Fibroblast of skin of abdomen (primary cell): ENCODE results near the gene CD302. TPM values are rescaled to one million over a fixed set of nuclear protein-coding genes. Genes with fewer than 3 reads are reported as not detected.
"Not testable (repeated sequence)": the region's sequence is repeated elsewhere in the genome, so short reads cannot be mapped to it uniquely, and the experiment has no call there.

ENCODE experiments used
- DNase-seq: peaks from one replicate; pipeline ENCODE4 v3.0.0-alpha.2; 2013
- polyA plus RNA-seq, 2 experiments: library from polyadenylated mRNA; unstranded; fragments of 120-200 nt; gene quantifications; one replicate each; pipeline ENCODE4 v1.2.1, GENCODE V29; 2013; ENCODE audit not compliant: insufficient read length in 2 of 2

The CD302 gene, protein sequence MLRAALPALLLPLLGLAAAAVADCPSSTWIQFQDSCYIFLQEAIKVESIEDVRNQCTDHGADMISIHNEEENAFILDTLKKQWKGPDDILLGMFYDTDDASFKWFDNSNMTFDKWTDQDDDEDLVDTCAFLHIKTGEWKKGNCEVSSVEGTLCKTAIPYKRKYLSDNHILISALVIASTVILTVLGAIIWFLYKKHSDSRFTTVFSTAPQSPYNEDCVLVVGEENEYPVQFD
- 8.7 TPM for polyA plus RNA-seq (2013, experiment 1 of 2; ENCODE audit: insufficient read length)
- polyA plus RNA-seq (2013, experiment 2 of 2; ENCODE audit: insufficient read length) = 9.3 TPM

DNA sequence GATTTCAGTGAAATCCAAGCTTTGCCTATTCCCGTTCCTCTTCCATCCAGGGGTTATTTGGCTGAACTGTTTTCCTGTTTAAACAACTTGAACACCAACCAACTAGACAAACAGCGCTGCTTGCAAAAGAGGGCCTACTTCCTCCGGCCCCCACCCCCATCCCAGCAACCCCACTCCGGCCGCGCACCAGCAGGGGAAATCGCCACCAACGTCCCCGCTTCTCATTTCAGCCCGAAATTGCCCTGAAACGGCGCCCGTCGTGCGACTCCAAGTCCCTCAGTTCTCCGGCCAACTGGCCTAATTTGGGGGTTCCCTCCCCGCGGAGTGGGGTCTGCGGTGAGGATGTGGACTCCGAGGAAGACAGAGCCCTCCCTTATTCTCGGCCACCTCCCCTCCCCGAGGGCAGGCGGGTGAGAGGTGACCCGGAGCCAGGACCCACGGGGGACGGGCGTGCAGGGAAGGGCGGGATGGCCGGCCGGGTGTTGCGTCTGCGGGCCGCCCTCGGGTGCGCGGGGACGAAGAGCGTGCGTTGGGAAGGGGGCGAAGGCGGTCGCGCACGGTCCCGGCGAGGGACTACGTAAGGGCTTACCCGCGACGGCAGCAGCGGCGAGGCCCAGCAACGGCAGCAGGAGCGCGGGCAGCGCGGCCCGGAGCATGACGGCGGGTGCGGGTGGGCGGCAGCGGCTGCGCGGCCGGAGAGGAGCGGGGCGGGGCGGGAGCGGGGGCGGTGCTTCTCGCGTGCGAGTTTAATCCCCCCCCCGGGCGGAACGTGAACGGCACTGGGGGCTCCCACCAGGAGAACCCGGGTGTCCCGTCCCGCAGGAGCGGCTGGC lies at the start of gene CD302:
TSS of gene CD302 (minus strand) at position 666 of the 833 bp plus-strand sequence. CDS start at position 656, 10 bp downstream.
- peak; percentile 42 for DNase-seq

DNA sequence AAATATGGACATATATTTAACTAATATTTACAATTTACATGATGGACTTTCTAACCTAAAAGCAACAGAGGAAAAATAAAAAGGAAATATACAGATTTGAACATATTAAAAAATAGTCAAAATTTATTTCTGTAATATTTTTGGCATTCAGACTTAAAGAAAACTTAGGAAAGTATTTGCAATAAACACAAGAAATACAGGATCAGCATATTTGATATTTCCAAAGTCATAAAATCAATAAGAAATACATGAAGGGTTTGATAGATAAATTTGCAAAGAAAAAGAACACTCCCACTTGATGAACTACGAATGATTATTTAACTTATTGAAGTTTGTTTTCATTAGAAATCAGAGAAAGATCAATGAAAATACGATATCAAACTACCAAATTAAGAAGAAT lies 48.6 kb upstream of the CD302 start:
- DNase-seq = no peak

DNA sequence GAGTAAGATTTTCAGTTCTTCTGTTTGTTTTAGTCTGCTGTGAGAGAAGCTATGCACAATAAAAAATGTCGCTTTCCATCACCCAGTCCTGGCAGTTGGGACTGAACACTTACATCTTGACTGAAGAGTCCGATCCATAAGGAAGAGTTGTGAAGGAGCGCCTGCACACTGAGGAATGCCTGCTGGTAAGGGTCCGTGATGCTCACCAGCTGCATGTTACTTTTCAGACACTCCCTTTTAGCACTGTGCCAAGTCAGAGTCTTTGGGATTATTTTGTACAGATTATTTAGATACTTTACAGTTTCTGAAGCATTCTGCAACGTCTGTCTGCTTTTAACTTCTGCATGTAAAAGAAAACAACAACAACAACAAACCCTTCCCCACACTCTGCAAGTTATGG lies 42.6 kb upstream of the CD302 start:
- no peak for DNase-seq

DNA sequence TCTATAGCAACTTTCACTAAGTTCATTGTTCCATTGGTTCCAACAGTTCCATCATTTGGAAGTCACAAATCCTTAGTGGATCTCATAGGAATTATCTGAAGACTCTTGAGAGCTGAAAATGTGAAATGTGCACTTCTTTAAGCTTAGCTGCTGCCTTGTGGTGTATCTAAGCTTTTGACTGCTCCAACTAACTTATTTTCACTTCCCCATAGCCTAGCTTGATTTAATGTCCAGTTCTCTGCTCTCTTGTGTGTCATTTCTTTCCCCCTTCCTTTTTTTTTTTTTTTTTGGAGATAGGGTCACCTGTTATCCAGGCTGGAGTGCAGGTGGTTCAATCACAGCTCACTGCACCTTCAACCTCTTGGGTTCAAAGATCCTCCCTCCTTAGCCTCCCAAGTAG lies 34.9 kb upstream of the CD302 start:
- DNase-seq = no peak

DNA sequence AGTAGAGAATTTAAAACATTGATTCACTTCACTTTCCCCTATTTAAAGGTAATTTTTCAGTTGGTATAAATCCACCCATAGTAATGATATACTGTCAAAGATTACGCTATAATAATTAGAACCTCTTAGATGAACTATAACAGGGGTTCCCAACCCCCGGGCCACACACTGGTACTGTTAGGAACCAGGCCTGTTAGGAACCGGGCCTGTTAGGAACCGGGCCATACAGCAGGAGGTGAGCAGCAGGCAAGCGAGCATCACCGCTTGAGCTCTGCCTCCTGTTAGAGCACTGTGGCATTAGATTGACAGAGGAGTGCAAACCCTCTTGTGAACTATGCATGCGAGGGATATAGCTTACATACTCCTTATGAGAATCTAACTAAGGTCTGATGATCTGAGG lies 34.0 kb upstream of the CD302 start:
- DNase-seq = no peak

DNA sequence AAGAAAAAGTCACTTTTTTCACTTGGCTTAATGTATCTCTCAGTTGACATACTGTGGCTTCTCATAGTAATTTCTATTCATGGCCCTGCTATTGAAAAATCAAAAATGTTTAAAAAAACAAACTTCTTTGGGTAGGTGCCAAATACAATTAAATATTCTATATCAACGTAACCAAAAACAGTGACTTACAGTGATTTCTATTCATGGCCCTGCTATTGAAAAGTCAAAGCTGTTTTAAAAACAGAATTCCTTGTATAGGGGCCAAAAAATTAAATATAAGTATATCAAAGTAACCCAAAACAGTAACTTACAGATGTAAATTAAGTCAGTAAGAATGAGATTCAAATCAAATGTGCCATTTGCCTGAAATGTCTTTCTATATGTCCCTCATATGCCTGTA lies 31.4 kb upstream of the CD302 start:
- no peak for DNase-seq

- DNase-seq = no peak
These were observed 30.7 kb upstream of the CD302 start for GRCh38 chr2:159828738-159829137.

GRCh38 chr2:159822478-159822833 lies 24.4 kb upstream of the CD302 start:
- DNase-seq = not testable (repeated sequence)

DNA sequence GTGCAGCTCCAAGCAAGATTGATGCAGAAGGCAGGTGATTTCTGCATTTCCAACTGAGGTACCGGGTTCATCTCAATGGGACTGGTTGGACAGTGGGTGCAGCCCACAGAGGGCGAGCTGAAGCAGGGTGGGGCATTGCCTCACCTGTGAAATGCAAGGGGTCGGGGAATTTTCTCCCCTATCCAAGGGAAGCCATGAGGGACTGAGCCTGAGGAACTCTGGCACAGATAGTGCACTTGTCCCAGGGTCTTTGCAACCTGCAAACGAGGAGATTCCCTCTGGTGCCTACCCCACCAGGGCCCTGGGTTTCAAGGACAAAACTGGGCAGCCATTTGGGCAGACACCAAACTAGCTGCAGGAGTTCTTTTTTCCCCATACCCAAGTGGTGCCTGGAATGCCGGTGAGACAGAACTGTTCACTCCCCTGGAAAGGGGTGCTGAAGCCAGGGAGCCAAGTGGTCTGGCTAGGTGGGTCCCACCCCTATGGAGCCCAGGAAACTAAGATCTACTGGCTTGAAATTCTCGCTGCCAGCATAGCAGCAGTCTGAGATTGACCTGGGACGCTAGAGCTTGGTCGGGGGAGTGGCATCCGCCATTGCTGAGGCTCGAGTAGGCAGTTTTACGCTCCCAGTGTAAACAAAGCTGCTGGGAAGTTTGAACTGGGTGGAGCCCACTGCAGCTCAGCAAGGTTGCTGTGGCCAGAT lies 23.9 kb upstream of the CD302 start:
- DNase-seq = not testable (repeated sequence)

GRCh38 chr2:159818940-159819339 lies 20.9 kb upstream of the CD302 start:
- DNase-seq = no peak

- DNase-seq = no peak
These were observed 19.3 kb upstream of the CD302 start for GRCh38 chr2:159817283-159817682.

- DNase-seq = peak; percentile 32
These were observed 13.2 kb upstream of the CD302 start for GRCh38 chr2:159811232-159811631.

DNA sequence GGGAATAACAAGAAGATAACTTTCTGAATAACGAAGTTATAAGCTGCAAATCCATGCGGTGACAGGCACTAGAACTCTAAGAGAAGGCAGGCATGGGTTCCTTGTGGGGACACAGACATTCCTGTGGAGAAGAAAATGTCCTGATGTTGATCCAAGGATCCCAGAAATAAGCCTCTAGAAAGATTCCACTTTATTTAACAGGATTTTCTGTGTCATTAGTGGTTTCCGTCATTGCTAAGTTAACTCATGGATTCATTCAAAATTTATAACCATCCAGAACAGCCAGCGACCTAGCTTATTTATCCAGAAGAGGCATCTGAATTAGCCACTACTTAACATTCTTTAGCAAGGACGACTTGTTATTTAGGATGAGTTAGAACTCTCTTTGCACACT lies 10.0 kb upstream of the CD302 start:
- DNase-seq = peak; percentile 51

DNA sequence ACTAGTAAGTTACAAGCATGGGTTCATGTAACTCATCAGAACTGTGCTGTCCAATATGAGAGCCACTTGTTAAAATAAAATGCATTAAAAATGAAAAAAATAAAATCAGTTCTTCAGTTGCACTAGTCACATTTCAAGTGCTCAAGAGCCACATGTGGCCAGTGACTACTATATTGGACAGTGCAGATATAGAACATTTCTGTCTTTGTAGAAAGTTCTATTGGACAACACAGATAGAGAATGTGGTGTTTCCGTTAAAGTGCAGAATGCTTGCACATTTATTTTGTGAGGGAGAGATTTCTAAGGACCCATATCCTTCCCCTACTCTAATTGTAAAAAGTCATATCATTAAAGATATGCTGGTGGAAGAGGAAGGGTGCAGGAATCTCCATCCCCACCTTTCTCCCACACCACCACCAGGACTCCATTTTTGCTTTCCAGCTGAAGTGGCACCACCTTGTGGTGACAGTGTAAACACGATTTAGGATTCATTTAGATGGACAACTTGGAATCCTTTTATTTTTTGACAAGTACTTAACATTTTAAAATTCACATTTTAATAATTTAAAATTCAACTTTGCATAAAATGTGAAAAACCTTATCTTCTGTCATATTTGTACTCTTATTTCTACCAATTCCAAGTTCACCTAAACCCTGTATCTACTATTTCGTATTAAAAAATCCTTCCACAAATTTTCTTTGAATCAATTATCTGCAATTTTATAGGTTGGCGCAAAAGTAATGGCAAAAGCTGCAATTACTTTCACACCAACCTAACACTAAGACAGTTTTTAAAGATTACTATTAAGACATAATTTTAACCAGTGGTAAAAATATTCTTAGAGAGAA lies 9.4 kb upstream of the CD302 start:
- peak; percentile 50 for DNase-seq

- no peak for DNase-seq
These were observed 6.9 kb upstream of the CD302 start for GRCh38 chr2:159804941-159805340.

DNA sequence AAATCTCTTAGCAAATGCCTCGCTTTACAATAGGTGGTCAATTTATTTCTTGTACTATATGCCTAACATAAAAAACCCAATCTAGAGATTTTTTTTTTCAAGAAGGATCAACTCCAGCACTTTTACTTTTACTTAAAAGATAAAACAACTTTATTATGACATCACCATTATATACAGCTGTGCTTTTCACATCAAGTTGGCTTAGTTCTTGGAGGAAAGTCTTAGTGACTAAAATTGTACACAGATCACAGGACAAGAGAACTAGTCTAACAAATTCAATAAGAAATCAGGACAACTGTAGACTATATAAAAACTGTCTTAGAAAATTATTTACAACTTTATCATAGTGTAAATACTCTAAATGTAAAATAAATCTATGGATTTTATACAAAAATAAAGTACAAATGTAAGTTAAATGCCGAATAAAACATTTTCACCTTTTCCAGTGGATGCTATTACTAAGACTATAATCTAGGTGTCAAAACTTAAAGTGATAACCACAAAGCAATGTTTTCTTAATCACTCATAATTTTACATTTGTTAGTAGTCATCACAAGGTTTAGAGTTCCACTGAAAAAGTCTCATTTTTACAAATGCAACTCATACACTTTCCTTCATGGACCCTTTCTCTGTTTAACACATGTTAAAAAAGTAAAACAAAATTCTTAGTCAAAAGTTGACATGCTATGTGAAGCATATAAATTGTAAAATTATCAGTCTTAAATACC lies 5.4 kb upstream of the CD302 start:
- no peak for DNase-seq

GRCh38 chr2:159802673-159803072 lies 4.7 kb upstream of the CD302 start:
- DNase-seq = no peak

GRCh38 chr2:159799833-159800232 lies 1.8 kb upstream of the CD302 start:
- DNase-seq = no peak

- no peak for DNase-seq
These were observed 343 bp upstream of the CD302 start for GRCh38 chr2:159798376-159798725.

- no peak for DNase-seq
These were observed 824 bp downstream of the CD302 start for GRCh38 chr2:159797225-159797542.

DNA sequence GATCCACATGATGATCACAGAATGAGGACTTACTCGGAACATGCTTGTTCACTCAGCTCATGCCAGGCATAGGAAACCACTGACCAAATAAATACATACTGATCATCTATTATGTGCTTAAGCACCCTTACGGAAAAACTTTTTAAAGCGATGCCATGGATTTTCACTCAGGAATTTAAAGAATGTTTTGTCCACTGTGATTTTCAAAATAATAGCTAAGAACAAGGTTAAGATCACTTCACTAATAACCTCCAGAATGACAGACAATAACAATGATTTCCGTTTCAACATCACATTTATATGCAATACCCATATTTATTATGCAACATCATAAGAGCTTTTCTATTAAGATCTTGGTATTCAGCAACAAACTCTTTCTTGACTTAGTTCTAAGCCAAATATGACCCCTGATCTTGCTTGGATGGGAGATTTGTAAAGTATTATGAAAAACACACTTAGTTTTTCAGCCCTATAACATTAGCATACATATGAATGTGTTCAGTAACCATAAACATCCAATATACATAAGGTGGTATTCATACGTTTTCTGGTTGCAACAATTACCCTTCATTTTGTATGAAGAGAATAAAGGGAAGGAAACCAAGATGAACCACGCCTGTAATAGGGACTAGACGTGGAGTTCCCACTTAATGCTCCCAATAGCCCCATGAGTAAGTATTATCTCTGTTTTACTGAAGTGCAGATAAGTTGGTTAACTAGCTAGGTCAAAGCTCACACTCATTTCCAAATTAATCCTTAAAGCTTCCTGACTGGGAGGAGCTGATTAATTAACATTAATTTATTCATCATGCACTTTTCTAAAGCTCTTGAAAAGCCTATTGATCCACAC lies 1.9 kb downstream of the CD302 start:
- no peak for DNase-seq
